ENCODE measurements around the gene SIAE.

DNA sequence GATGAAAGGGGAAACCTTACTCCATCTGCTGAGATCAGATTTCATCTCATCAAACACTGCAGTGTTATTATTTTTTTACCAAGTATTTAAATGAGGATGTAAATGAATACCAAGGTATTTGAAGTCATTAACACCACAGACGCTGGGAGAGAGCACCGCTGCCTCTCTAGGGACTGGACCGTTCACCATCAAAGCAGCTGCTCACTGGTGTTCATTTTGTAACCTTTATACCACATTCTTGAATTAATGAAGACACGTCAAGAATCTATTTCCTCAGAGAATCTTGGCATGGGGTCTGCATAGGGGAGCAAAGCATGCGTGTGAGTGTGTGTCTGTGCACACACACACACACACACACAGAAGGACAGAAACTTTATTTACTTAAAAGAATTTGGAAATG is 15.6 kb downstream of the SIAE start:
- TF ChIP-seq, protein P1, sequence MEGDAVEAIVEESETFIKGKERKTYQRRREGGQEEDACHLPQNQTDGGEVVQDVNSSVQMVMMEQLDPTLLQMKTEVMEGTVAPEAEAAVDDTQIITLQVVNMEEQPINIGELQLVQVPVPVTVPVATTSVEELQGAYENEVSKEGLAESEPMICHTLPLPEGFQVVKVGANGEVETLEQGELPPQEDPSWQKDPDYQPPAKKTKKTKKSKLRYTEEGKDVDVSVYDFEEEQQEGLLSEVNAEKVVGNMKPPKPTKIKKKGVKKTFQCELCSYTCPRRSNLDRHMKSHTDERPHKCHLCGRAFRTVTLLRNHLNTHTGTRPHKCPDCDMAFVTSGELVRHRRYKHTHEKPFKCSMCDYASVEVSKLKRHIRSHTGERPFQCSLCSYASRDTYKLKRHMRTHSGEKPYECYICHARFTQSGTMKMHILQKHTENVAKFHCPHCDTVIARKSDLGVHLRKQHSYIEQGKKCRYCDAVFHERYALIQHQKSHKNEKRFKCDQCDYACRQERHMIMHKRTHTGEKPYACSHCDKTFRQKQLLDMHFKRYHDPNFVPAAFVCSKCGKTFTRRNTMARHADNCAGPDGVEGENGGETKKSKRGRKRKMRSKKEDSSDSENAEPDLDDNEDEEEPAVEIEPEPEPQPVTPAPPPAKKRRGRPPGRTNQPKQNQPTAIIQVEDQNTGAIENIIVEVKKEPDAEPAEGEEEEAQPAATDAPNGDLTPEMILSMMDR (conservative IDR thresholded peaks at IDR 0.05; ENCODE audit: low read depth, low read length) = no peak
- TF ChIP-seq EZH2 (IDR thresholded peaks at IDR 0.05; ENCODE audit: borderline replicate concordance, low read depth, low read length, poor library complexity, severe bottlenecking) = no peak

Data from A673 (cell line).